AG04449 (cell line): ENCODE results near the gene RHO.

ENCODE experiments used
- CTCF ChIA-PET: fragments of 350-600 bp; formaldehyde crosslinking; extraction: SDS; loops from one replicate; lab custom pipeline; 2021; ENCODE audit warnings: antibody characterized with exemption; lab: Yijun Ruan, JAX
- POLR2A ChIA-PET: fragments of 400-600, 350-600 bp; formaldehyde crosslinking; extraction: SDS; loops from one replicate; lab custom pipeline; 2020; ENCODE audit warnings: antibody characterized with exemption, inconsistent platforms; lab: Yijun Ruan, JAX
- DNase-seq: peaks from one replicate; pipeline ENCODE4 v3.0.0-alpha.2; 2010; ENCODE audit warnings: low read depth, low spot score
- H3K4me3 ChIP-seq: 2 replicates; pipeline ENCODE4 v1.5.1; 2011; ENCODE audit warnings: low read depth, mild to moderate bottlenecking, control low read depth, low read length
- TF ChIP-seq, protein P1 (sequence below): IDR thresholded peaks from one replicate; pipeline ENCODE4 v1.5.1; 2011; ENCODE audit warnings: mild to moderate bottlenecking, moderate library complexity, low read length, control low read depth, inconsistent platforms; ENCODE audit not compliant: insufficient read depth; ENCODE audit errors: missing control alignments

Gene RHO

DNA sequence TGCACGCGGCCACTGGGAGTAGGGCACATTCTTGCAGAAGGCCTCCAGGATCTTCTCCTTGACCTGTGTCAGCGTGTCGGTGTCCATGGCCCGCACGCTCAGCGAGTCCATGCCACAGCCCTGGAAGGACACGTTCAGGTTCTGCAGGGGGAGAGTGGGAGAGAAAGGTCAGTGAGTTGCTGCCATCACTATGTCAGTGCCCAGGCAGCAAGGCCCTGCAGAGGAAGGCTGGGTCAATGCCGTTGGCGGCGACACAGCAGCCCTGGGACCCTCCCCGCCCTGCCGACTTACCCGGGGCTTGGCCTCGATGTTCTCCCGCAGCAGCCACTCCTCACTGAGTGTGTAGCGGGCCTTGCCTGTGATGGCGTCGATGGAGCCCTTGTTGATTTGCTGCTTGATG, 34.4 kb downstream of the RHO start:
- DNase-seq = no peak
- ChIA-PET CTCF (interaction anchor here (1.3 kb wide), 1 partner anchor 14 kb away, joined by 4 read pairs; no protein-coding TSS in a partner anchor), POLR2A (no interaction called here)
- no peak overlapping the region for H3K4me3 ChIP-seq
- TF ChIP-seq, protein P1, sequence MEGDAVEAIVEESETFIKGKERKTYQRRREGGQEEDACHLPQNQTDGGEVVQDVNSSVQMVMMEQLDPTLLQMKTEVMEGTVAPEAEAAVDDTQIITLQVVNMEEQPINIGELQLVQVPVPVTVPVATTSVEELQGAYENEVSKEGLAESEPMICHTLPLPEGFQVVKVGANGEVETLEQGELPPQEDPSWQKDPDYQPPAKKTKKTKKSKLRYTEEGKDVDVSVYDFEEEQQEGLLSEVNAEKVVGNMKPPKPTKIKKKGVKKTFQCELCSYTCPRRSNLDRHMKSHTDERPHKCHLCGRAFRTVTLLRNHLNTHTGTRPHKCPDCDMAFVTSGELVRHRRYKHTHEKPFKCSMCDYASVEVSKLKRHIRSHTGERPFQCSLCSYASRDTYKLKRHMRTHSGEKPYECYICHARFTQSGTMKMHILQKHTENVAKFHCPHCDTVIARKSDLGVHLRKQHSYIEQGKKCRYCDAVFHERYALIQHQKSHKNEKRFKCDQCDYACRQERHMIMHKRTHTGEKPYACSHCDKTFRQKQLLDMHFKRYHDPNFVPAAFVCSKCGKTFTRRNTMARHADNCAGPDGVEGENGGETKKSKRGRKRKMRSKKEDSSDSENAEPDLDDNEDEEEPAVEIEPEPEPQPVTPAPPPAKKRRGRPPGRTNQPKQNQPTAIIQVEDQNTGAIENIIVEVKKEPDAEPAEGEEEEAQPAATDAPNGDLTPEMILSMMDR = no peak

GRCh38 chr3:129563332-129563731, 34.9 kb downstream of the RHO start:
- TF ChIP-seq, protein P1 = no peak
- CTCF ChIA-PET = no interaction called here
- no peak overlapping the region for H3K4me3 ChIP-seq
- POLR2A ChIA-PET = no interaction called here
- no peak for DNase-seq

- no peak overlapping the region for H3K4me3 ChIP-seq
- ChIA-PET CTCF (no interaction called here), POLR2A (no interaction called here)
- no peak for DNase-seq
- TF ChIP-seq, protein P1 = no peak
Observed at GRCh38 chr3:129563850-129564535, 35.6 kb downstream of the RHO start.

GRCh38 chr3:129564981-129565644, 36.7 kb downstream of the RHO start:
- CTCF ChIA-PET = no interaction called here
- POLR2A ChIA-PET = no interaction called here
- no peak for DNase-seq
- TF ChIP-seq, protein P1 = no peak
- no peak overlapping the region for H3K4me3 ChIP-seq

GRCh38 chr3:129565902-129566301, 37.5 kb downstream of the RHO start:
- DNase-seq = no peak
- ChIA-PET CTCF (interaction anchor here (1.4 kb wide), 1 partner anchor 14 kb away, joined by 3 read pairs; no protein-coding TSS in a partner anchor), POLR2A (no interaction called here)
- no peak overlapping the region for H3K4me3 ChIP-seq
- TF ChIP-seq, protein P1 = no peak

- DNase-seq = no peak
- no peak overlapping the region for H3K4me3 ChIP-seq
- TF ChIP-seq, protein P1 = no peak
- ChIA-PET POLR2A (no interaction called here), CTCF (interaction anchor here (0.6 to 1.4 kb wide), 2 partner anchors 16 to 194 kb away, joined by 3 read pairs; no protein-coding TSS in a partner anchor)
Observed at GRCh38 chr3:129567176-129567705, 38.8 kb downstream of the RHO start.
